ENCODE results near the gene RHOD. TPM values are rescaled to one million over a fixed set of nuclear protein-coding genes. Genes with fewer than 3 reads are reported as not detected.

RHOD gene
- total and polyA plus RNA-seq, 12 donors: 1.3 to 52.2 (median 3.5) TPM

DNA sequence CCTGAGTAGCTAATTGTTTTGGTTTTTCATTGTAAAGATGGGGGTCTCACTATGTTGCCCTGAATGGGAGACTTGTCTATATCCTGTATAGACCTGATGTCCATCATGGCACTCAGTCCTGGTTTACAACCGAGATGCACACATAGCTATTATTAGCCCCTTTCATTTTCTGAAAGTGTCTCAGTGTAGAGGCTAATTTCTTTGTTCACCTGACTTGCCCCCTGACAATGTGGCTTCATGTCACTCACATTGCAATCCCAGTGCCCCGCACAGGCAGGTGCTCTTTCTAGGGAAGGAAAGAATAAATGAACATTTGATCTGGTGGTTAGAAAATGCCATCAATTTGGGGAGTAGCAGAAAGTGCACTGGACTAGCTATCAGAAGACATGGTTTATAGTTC is 49.3 kb downstream of the RHOD start:
- WGBS, 4 donors: 84 to 93% (median 88%) methylated on average over 2 of the region's 2 CpGs
- H3K27ac ChIP-seq: no peak overlapping the region
- H3K4me1 ChIP-seq (replicated peaks in 1 of 2): no peaks in the 10 kb centered on the region
- H3K4me3 ChIP-seq: no peak overlapping the region
- TF ChIP-seq POLR2A (IDR thresholded peaks at IDR 0.05): no peak
- no peak for TF ChIP-seq CTCF (IDR thresholded peaks at IDR 0.05)
- H3K27me3 ChIP-seq: no peaks in the 10 kb centered on the region
- intact Hi-C loops (cut with DNase I): no loop called here
- H3K36me3 ChIP-seq (replicated peaks in 1 of 2): no peaks in the 10 kb centered on the region
- DNase-seq: no peak
- H3K9me3 ChIP-seq (replicated peaks in 1 of 3): no peaks in the 10 kb centered on the region

DNA sequence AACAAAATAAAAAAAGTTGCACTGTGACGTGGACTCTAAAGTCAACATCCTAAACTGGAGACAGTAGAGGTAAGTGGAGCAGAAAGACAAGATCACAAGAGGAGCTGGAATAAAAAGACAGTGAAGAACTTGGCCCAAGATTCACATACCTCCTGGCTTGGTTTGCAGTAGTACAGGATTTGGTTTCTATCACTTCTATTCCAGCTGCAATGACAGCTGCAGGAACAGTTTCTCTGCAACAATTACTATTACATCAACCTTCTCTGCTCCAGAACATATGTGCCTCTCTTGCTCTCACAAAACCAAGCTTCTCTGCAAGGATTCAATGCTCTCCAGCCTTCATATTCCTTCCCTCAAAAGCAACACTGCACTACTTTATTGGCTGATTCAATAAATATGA is 54.6 kb downstream of the RHOD start:
- WGBS, 4 donors: 74 to 80% (median 76%) methylated on average over 1 of the region's 1 CpG
- Histone ChIP-seq H3K9me3 (replicated peaks in 1 of 3) (no peaks in the 10 kb centered on the region), H3K27me3 (no peaks in the 10 kb centered on the region), H3K4me1 (replicated peaks in 1 of 2) (no peaks in the 10 kb centered on the region), H3K36me3 (replicated peaks in 1 of 2) (no peaks in the 10 kb centered on the region), H3K4me3 (no peak overlapping the region), H3K27ac (no peak overlapping the region)
- intact Hi-C loops (cut with DNase I): no loop called here
- no peak for DNase-seq
- TF ChIP-seq POLR2A (IDR thresholded peaks at IDR 0.05): no peak
- no peak for TF ChIP-seq CTCF (IDR thresholded peaks at IDR 0.05)

GRCh38 chr11:67113231-67113721 is 56.6 kb downstream of the RHOD start:
- Histone ChIP-seq H3K36me3 (replicated peaks in 1 of 2) (no peaks in the 10 kb centered on the region), H3K27me3 (no peaks in the 10 kb centered on the region), H3K27ac (no peak overlapping the region), H3K4me3 (no peak overlapping the region), H3K9me3 (replicated peaks in 1 of 3) (no peaks in the 10 kb centered on the region), H3K4me1 (replicated peaks in 1 of 2) (no peaks in the 10 kb centered on the region)
- intact Hi-C loops (cut with DNase I): no loop called here
- peak in 1 of 7 donors; percentile 9 for DNase-seq
- TF ChIP-seq POLR2A (IDR thresholded peaks at IDR 0.05): no peak
- TF ChIP-seq CTCF (IDR thresholded peaks at IDR 0.05): no peak
- WGBS, 4 donors: 89 to 93% (median 91%) methylated on average over 3 to 5 of the region's 5 CpGs

DNA sequence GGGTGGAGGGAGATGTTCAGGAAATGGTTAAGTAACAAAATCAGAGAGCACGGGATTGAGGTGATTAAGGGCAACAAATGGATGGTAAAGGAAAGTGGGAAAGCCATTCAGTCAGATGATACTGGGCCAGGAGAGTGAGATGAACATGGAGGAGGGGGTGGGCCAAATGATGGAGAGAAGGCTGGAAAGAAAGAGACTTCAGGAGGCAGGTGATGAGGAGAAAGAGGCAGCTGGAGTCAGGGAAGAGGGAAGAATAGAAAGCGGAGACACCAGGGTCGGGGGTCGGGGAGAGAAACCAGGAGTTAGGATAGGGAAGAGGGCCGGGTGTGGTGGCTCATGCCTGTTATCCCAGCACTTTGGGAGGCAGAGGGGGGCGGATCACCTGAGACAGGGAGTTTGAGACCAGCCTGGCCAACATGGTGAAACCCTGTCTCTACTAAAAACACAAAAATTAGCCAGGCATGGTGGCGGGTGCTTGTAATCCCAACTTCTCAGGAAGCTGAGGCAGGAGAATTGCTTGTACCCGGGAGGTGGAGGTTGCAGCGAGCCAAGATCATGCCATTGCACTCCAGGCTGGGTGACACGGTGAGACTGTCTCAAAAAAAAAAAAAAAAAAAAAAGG is 57.7 kb downstream of the RHOD start:
- intact Hi-C loops (cut with DNase I): no loop called here
- Histone ChIP-seq H3K9me3 (replicated peaks in 1 of 3) (no peaks in the 10 kb centered on the region), H3K4me1 (replicated peaks in 1 of 2) (no peaks in the 10 kb centered on the region), H3K27me3 (no peaks in the 10 kb centered on the region), H3K36me3 (replicated peaks in 1 of 2) (no peaks in the 10 kb centered on the region), H3K4me3 (no peak overlapping the region), H3K27ac (no peak overlapping the region)
- 82 to 91% (median 89%) methylated on average over 10 of the region's 10 CpGs for WGBS, 4 donors
- no peak for TF ChIP-seq POLR2A (IDR thresholded peaks at IDR 0.05)
- no peak for TF ChIP-seq CTCF (IDR thresholded peaks at IDR 0.05)
- DNase-seq: peak in 1 of 7 donors; percentile 10
